Bone marrow (tissue), 2 donors: Measurements from ENCODE around the gene E2F1.
A peak's percentile ranks its signal among the peaks of the same experiment; 100 is the strongest.
"Not testable (repeated sequence)": the region's sequence is repeated elsewhere in the genome, so short reads cannot be mapped to it uniquely, and the experiment has no call there.

Experiments used
- DNase-seq, 2 donors: peaks; one replicate each; lab custom pipeline; 2025; lab: John Stamatoyannopoulos, UW

E2F1 gene

DNA sequence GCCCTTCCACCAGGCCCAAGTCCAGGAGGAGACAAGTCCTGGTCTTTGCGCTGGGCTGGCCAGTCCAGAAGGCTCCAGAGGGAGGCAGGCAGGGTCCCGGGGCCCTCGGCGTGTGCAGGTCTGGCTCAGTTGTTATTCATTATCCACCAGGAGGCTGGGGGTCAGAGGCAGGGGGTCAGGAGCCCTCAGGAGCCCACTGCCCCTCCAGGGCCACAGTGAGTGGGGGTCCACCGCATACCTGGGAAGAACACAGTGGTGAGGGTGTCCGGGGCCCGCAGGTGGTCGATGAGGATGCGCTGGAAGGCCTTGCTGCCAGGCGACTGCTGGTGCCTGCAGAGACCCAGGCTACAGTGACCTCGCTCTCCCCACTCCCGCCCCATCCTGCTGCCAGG is 28.5 kb downstream of the E2F1 start:
- no peak for DNase-seq

DNA sequence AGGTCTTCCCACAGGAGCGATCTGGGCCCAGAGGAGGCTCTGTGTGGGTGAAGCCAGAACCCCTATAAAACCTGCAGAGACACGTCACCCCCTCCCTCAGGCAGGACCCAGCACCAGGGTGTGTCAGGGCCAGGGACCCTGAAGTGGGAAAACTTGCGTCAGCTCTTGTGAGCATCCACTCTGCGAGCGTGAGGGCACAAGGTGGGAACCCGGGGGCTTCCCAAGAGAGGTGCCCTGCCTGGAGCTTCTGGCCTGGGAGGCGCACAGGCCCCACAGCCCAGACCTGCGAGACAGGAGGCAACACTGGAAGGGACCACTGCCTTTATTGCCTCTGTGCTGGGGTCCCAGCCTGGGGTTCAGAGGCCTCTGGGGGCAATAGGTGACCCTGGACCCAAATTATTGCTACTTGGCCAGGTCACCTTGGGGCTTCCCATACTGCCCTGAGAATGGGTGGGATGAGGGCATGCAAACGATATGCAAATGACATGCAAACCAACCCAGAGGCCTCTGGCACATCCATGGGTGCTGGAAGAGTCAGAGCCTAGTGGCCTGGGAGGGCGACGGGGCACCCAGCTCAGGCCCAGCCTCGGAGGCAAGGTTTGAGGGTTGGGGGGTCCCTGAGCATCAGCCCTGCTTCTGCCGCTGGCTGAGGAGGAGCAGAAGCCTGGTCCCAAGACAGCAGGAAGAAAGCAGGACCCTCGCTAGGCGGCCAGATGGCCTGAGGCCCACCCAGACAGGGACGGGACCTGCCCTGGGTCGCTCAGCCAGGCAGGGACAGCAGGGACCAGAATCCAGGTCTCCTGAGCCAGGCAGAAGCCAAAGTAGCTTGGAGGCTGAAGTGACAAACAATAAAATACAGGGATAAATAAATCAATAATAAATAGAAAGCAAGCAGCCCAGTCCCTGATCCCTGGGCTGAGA is 29.1 kb downstream of the E2F1 start:
- no peak for DNase-seq

DNA sequence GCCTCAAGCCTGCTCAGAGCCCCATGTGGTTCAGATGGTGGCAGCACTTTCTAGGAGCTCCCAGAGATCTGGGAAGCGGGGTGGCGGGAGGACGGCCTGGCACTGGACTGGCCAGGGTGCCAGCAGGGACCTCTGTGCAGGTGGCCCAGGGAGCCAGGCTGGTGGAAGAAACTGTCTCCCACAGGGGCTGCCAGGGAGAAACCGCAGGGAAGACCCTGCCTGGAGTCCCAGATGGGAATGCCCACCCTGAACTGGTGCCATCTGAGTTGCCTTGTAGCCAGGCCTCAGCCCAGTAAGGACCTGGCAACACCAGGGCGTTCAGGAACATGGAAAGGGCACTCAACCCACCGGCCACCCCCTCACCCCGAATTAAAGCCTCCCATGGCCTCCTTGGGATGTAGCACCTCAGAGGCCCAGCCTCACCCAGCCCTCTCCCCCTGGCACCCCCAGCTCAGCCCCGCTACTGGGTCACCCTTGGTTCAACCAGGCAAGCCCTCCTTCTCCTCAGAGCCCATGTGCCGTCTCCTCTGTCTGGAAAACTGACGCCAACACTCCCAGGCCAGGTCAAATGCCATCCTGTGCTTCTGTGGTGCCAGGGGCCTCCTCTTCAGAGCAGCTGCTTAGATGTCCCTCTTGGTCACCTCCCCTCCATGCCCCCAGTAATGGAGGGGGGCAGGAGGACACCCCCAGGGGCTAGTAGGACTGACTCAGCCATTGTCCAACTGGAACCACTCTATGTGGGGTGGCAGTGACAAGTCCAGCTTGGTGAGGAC is 30.0 kb downstream of the E2F1 start:
- no peak for DNase-seq

DNA sequence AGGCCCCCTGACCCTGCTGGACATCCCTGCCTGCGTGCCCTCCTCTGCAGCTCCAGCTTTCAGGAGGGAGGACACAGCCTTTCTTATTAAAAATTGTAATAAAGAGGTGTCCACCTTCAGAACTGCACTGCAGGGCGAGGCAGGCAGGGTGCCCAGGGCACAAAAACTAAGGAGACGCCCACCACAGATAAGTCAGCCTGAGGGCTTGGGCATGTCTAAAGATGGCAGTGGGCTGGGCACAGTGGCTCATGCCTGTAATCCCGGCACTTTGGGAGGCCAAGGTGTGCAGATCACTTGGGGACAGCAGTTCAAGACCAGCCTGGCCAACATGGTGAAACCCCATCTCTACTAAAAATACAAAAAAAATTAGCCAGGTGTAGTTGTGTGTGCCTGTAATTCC is 31.0 kb downstream of the E2F1 start:
- no peak for DNase-seq

DNA sequence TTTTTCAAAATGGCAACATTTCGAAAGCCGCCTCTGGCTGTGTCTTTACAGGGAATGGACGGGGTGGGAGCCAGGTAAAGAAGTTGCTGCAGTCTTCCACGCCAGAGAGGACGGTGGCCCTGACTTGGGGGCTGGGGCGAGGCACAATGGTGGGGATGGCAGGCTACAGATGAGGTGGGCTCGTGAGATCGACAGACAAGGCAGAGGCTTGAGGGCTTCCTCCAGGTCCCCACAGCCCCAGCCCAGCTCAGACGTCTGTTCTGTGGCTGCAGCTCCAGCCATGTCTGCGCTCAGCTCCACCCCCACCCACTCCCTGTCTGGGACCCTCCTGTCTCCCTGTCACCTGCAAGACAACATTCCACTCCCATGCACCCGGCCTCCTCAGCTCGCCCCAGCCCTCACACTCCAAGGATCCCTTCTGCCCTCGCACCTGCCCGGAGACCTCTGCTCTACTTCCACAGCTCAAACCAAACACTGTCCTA is 31.5 kb downstream of the E2F1 start:
- no peak for DNase-seq

DNA sequence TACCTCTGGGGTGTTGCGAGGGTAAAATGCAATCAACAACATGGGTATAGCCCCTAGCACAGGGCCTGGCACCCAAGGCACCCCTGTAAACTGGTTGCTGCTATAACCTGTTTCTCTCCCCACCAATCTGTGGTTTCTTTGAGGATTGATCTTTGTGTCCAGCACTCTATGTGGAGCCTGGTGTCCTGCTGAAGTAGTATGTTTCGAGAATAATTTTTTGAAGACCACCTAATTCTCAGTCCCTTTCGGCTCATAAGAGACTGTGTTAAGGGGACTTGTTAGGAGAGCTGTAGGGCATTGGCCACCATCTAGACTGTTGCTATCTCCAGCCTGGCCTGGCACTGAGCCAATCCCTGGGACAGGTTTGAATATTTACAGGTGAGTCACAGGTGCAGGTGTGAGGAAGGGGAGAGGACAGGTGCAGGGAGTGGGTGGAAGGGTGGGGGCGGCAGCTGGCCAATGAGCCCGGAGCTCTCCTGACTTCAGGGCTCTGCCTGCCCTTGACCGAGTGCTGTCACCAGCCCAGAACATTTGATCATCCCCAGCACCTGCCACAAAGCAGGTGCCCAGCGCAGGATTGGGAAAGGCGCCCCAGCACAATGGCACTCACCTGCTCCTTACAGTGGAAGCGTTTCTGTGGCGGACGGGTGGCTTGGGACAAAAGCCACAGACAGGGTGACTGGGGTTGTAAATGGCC is 32.1 kb downstream of the E2F1 start:
- no peak for DNase-seq

DNA sequence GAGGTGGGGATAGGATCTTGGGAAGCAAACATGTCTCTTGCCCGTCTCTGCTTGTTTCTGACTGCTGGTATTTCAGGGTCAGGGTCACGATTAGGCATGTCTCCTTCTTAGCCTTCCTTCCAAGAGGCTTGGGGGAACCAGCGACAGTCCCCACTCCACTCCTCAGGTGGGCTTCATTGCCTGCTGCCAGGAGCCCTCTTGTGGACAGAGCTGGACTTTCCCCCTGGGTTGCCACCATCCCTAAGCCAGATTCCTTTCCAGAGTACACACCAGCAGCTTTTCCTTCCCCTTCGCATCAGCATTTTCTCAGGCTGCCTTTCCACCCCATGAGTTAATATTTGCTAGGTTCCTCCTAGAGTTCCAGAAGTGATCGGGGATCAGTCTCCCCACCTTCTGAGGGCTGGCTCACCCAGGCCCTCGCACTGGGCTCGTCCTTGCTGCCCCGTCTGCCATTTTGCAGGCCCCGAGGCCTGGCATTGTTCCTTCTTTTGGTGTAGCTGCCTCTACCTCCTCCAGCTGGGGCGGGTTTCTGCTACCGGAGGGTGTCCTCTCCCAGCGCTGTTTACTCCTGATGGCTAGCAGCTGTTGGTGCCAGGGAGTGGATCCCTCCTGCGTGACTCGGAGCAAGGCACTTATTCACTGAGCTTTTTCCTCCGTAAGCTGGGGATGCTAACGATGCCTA is 32.8 kb downstream of the E2F1 start:
- peak in 1 of 2 donors; percentile 52 for DNase-seq

DNA sequence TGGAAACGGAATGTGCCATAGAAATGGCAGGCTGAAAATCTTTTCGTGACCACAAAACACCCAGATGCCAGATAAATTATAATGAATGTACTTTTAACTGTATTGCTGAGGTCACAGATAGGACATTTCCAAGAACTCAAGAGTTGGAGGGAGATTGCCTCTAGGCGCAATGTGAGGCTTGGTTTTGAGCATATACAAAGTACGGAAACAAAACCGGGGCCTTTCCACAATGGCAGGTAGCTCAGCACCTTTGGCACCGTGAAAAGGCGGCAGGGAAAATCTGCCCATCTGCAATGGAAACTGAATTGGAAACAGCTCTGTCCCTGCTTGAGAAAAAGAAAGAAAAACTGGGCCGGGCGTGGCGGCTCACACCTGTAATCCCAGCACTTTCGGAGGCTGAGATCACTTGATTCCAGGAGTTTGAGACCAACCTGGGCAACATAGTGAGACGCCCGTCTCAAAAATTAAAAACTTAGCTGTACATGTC is 34.6 kb downstream of the E2F1 start:
- DNase-seq = no peak

DNA sequence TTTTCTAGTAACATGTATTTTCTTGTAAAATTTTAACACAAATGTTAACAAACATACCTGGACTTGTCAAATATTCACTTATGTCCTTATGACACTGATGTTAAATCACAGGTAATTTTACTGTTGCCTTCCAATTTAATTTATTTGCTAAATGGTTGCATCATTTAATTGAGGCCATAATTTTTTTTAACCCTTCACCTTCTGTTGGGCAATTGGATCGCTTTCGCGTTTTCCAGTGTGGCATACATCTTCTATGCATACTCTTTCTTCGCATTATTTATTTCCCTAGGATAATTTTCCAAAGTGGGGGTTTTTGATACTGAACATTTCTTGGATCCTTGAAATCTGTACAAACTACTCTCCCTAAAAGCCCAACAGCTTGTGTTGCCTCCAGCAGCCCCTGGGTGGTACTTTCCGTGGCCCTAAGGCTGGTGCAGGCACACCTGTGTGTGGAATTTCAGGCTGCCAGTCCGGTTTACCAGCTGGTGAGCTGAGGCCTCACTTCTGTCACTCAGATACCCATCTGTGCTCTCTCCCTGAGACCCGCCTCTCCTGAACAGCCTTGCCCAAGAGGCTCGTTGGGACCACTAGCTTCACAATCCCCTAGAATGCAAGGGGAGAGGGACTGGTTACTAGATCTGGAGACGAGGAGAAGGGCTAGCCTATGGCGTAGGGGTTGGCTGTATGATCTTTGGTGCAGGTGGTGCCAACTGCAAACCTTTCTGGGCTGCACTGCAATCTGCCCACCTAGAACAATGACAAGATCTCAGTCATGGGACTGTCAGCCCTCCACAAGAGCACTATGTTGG is 35.2 kb downstream of the E2F1 start:
- no peak for DNase-seq

DNA sequence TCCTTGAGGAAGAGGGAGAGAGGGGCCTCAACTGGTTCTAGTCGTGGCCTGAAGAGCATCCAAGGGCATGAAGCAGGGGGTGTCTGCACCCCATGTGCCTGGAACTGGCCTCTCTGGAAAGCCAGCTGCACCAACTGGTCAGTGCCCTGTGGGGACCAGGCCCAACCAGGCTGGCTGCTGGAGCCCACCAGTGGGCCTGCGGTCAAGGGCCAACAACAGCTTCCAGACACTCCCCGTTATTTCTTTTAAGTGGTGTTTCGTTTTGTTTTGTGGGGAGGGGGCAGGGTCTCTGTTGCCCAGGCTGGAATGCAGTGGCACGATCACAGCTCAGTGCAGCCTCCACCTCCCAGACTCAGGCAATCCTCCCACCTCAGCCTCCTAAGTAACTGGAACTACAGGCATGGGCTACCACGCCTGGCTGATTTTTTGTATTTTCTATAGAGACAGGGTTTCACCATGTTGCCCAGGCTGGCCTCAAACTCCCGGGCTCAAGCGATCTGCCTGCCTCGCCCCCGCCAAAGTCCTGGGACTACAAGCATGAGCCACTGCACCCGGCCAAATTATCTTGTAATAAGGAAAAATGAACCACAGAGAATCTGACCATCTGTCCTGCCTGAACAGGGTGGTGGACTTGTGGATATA is 36.0 kb downstream of the E2F1 start:
- DNase-seq = no peak

DNA sequence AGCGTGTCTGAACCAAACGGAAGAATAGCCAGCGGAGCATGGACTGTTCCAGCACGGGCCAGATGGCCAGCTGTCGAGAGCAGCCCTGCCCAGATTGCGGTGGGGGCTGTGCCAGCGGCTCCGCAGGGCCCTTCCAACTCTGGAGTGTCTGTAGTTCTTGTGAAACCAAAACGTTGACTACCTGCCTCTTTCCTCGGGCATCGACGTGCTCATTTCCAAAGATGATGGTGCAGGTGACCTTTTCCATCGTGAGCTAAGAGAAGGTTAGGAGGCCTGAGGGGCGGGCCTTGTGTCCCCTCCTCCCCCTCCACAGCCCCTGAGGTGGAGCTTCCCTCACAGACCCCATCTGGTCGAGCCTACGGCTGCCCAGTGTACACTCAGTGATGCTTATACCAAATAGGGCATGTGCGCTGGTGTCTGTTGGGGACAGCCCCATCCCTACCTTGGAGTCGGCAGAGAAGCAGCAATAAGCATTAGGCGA is 36.9 kb downstream of the E2F1 start:
- DNase-seq = no peak

DNA sequence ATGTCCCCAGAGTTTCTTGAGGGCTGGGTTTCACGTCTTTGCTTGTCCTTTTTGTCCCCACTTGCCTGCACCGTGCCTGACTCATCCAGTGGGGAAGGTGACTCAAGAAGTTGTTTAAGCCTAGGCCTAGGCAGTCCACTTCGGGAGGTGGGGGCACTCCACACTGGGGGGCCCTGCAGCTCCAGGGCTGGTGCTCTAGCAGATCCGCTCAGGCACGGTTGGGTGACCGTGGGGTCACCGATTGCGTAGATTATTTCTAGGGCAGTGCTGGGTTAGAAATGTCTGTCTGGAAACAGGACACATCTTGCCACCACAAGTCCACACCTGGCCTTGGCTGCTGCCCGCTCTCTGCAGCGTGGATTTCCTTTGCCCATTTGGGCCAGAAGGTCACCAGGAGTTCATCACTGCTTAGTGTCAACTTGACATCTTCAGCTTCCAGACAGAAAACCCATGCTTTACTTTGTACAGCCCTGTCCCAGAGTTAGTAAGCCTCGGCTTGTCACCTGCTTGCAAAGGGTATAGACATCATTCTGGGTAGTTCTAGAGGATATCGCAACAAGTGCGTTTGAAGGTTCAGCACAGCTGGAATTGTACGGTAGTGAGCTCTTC is 37.7 kb downstream of the E2F1 start:
- no peak for DNase-seq

DNA sequence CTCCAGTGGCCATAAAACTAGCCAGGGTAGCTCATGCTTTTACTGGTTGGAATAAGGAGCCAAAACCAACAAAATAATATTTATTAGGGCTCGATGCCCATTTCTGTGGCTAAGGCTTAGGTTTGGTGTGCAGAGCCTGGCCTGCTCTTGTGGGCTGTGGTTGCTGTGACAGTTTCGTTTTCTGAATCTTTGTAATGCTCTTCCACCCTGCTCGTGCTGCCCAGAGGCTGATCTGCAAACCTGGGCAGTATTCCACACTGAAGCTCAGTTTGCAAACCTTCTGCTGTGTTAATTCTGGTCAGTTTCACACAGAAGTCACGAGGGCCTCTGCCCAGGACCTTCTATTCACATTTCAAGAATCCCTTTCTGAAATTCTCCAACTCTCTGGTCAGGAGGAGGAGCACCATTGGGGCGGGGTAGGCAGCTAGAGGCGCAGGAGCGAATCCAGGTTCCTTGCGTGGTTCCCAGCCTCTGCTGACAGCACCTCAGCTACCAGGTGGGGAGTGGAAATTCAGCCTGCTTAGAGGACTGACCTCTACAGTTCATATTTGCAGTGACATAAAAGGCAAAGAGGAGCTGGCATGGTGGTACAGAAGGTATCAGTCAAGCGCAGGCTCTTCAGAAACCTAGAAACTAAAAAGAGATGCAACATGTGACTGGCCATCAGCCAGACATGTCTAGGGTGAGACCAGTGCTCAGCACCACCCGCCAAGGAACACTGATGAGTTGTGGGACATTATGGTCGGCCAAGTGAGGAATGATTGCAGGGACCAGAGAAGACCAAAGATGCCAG is 38.4 kb downstream of the E2F1 start:
- DNase-seq = no peak

DNA sequence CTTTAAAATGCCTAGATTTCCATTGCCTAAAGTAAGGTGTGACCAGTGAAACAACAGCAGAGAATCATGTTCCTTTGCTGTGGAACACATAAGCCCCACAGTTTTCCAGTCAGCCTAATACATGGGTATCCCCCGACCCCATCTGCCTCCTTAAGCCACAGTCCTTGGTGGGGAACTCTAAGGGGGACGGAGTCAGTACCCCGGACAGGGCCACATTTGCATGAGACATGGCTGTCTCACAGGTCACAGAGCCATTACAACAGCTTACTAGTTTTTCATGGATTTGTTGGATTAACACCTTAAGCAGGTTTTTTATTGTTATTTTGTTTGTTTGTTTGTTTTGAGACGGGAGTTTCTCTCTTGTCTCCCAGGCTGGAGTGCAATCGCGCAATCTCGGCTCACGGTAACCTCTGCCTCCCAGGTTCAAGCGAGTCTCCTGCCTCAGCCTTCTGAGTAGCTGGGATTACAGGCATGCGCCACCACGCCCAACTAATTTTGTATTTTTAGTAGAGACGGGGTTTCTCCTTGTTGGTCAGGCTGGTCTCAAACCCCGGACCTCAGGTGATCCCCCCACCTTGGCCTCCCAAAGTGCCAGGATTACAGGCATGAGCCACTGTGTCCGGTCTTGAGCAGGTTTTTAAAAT is 39.1 kb downstream of the E2F1 start:
- not testable (repeated sequence) for DNase-seq

DNA sequence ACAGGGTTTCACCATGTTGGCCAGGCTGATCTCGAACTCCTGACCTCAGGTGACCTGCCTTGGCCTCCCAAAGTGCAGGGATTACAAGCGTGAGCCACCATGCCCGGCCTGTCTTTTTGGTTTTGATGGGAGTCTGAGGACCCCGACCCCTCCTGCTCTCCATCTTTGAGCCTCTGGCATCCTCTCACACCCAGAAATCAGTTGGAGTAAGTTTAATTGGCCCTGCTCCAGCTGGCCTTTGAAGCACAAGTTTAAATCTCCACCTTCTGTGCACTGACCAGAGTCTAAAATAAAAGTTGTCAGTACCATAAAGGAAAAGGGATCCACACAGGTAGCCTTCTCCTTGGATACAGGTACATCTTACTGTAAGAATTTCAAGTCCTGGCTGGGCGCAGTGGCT is 40.0 kb downstream of the E2F1 start:
- no peak for DNase-seq

DNA sequence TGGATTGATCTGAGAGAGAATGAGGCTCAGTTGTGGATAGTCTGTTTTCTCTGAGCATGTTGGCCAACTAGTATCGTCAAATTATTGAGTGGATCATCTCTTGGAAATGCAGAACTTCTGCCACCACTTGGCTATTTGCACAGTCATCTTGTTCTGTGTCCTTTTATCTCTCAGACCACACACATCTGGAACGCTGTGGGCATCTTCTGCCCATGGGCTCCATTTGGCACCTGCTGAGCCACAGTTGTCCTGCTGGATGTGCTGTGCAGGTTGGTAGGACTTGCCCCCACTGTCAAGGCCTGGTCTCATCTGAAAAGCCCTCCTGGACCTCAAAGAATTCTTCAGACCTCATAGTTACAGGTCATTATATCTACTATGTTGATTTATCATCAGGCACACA is 40.8 kb downstream of the E2F1 start:
- DNase-seq = no peak

DNA sequence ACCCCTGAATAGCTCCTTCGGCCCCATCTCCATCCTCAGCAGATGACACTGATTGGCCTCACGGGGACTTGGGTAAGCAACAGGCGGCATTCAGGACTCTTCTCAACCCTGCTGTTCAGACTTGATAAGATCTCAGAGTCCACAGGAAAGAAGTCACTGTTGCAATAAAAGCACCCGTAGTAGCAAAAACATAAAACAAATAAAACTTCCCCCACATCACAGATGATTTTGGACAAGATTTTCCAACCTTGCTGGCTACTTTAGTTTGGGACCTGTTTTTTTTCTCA is 41.2 kb downstream of the E2F1 start:
- no peak for DNase-seq

DNA sequence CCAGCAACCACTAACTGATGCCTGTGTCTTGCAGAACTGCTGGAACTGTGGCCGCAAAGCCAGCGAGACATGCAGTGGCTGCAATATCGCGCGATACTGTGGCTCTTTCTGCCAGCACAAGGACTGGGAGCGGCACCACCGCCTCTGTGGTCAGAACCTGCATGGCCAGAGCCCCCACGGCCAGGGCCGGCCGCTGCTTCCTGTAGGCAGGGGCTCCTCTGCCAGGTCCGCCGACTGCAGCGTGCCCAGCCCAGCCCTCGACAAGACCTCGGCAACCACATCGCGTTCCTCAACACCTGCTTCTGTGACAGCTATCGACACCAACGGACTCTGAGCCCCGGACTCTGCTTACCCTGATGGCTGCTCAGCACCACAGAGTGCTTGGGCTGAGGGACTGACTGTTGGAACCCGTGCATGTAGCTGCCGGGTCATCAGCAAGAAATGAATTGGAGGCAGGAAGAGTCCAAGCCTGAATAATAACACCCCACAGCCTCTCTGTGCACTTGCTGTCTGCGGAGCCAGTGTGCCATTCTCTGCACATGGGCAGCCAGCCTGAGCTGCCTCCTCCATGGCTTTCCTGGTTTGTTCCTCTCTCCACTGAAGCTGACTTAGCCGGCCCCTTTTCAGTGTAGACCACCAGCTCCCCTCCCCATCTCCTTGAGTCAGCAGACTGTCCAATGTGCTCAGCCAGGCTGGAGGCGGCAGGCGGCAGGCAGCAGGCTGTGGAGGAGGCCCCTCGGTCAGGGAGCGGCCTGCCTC is 41.7 kb downstream of the E2F1 start:
- no peak for DNase-seq
